HepG2 (cell line): ENCODE measurements around the gene RAPGEFL1.
"Not testable (repeated sequence)": the region's sequence is repeated elsewhere in the genome, so short reads cannot be mapped to it uniquely, and the experiment has no call there.

ENCODE experiments used
- BATF2 ChIP-seq: sonication (generic); formaldehyde crosslinking; IDR thresholded peaks from 2 replicates; pipeline ENCODE4 v1.8.0; 2022; ENCODE audit warnings: mild to moderate bottlenecking, missing genetic modification reagents, moderate library complexity
- EZH2 ChIP-seq: conservative IDR thresholded peaks from 2 replicates; pipeline ENCODE4 v1.6.1; 2012; ENCODE audit warnings: mild to moderate bottlenecking, low read depth, low read length, moderate library complexity
- SNAPC2 ChIP-seq: sonication (generic); formaldehyde crosslinking; IDR thresholded peaks from 2 replicates; pipeline ENCODE4 v1.8.1; 2022; ENCODE audit warnings: mild to moderate bottlenecking, missing genetic modification reagents
- USF2 ChIP-seq, 2 experiments: sonication (generic) in 1 of 2; formaldehyde crosslinking in 1 of 2; IDR thresholded peaks; 2 replicates each; pipeline versions ENCODE4 v1.5.1 to v1.6.1; 2011 to 2020; ENCODE audit warnings: borderline replicate concordance in 1 of 2, low read depth in 1 of 2, low read length in 1 of 2, mild to moderate bottlenecking in 1 of 2, missing genetic modification reagents in 1 of 2, moderate library complexity in 1 of 2
- ZBTB44 ChIP-seq: sonication (generic); formaldehyde crosslinking; IDR thresholded peaks from 2 replicates; pipeline ENCODE4 v1.4.0; 2020; ENCODE audit warnings: missing genetic modification reagents
- ZFP36L2 ChIP-seq: sonication (generic); formaldehyde crosslinking; IDR thresholded peaks from 2 replicates; pipeline ENCODE4 v1.4.0; 2020; ENCODE audit warnings: missing genetic modification reagents

GRCh38 chr17:40143166-40143565 lies 34.1 kb upstream of the RAPGEFL1 start:
- not testable (repeated sequence) for TF ChIP-seq USF2 (IDR thresholded peaks at IDR 0.05; ENCODE audit: low read depth, low read length); USF2 (CRISPR knock-in tag; IDR thresholded peaks at IDR 0.05; ENCODE audit: borderline replicate concordance); BATF2; ZBTB44 (CRISPR knock-in tag); ZFP36L2 (CRISPR knock-in tag); SNAPC2 (CRISPR knock-in tag); EZH2
